ENCODE results near the gene OCA2. TPM values are rescaled to one million over a fixed set of nuclear protein-coding genes. Genes with fewer than 3 reads are reported as not detected.

OCA2 gene
- total and polyA plus RNA-seq, 4 donors: 1.6 to 4.0 (median 2.5) TPM

- 88 to 94% methylated on average over 3 of the region's 3 CpGs for WGBS, 2 donors
- DNase-seq: no peak
- ATAC-seq (ENCODE audit: low FRiP score): no peak
Observed at GRCh38 chr15:27843146-27843545, 256.0 kb downstream of the OCA2 start.

GRCh38 chr15:27842526-27842925 is 256.6 kb downstream of the OCA2 start:
- Histone ChIP-seq H3K4me1 (ENCODE audit: control insufficient read depth in 1 of 2, insufficient read depth in 2 of 2, low read length in 2 of 2) (no peaks in the 10 kb centered on the region), H3K27ac (ENCODE audit: low read depth in 1 of 2, low read length in 2 of 2) (no peak overlapping the region), H3K36me3 (ENCODE audit: control insufficient read depth in 1 of 2, insufficient read depth in 2 of 2, low read length in 1 of 2) (no peaks in the 10 kb centered on the region), H3K27me3 (ENCODE audit: control insufficient read depth in 1 of 2, insufficient read depth in 2 of 2, low read length in 1 of 2) (no peaks in the 10 kb centered on the region), H3K9me3 (ENCODE audit: control insufficient read depth, low read length) (no peaks in the 10 kb centered on the region), H3K4me3 (ENCODE audit: low read length in 2 of 2) (no peak overlapping the region)
- intact Hi-C loops (cut with DNase I): no loop called here
- ATAC-seq (ENCODE audit: low FRiP score) (no peak), DNase-seq (no peak)
- WGBS, 2 donors: 90 to 94% methylated on average over 3 of the region's 3 CpGs

More at GRCh38 chr15:27843146-27843545, 256.0 kb downstream of the OCA2 start:
- no peaks in the 10 kb centered on the region for H3K36me3 ChIP-seq (ENCODE audit: control insufficient read depth in 1 of 2, insufficient read depth in 2 of 2, low read length in 1 of 2)
- H3K27me3 ChIP-seq (ENCODE audit: control insufficient read depth in 1 of 2, insufficient read depth in 2 of 2, low read length in 1 of 2): no peaks in the 10 kb centered on the region
- H3K27ac ChIP-seq (ENCODE audit: low read depth in 1 of 2, low read length in 2 of 2): no peak overlapping the region
- no peaks in the 10 kb centered on the region for H3K4me1 ChIP-seq (ENCODE audit: control insufficient read depth in 1 of 2, insufficient read depth in 2 of 2, low read length in 2 of 2)
- no peaks in the 10 kb centered on the region for H3K9me3 ChIP-seq (ENCODE audit: control insufficient read depth, low read length)
- intact Hi-C loops (cut with DNase I): no loop called here
- no peak overlapping the region for H3K4me3 ChIP-seq (ENCODE audit: low read length in 2 of 2)

- H3K4me1 ChIP-seq (ENCODE audit: control insufficient read depth in 1 of 2, insufficient read depth in 2 of 2, low read length in 2 of 2): no peaks in the 10 kb centered on the region
- no peak for DNase-seq
- WGBS, 2 donors: 86 to 89% methylated on average over 13 of the region's 13 CpGs
- H3K27ac ChIP-seq (ENCODE audit: low read depth in 1 of 2, low read length in 2 of 2): no peak overlapping the region
- intact Hi-C loops (cut with DNase I): loop anchor here in 1 of 2 donors (10.0 kb wide), 1 partner anchor 69 kb away; no protein-coding TSS in a partner anchor
- H3K36me3 ChIP-seq (ENCODE audit: control insufficient read depth in 1 of 2, insufficient read depth in 2 of 2, low read length in 1 of 2): no peaks in the 10 kb centered on the region
- ATAC-seq (ENCODE audit: low FRiP score): no peak
- H3K4me3 ChIP-seq (ENCODE audit: low read length in 2 of 2): no peak overlapping the region
- H3K9me3 ChIP-seq (ENCODE audit: control insufficient read depth, low read length): no peaks in the 10 kb centered on the region
- no peaks in the 10 kb centered on the region for H3K27me3 ChIP-seq (ENCODE audit: control insufficient read depth in 1 of 2, insufficient read depth in 2 of 2, low read length in 1 of 2)
Observed at GRCh38 chr15:27835233-27835939, 263.7 kb downstream of the OCA2 start.

- Histone ChIP-seq H3K4me3 (ENCODE audit: low read length in 2 of 2) (no peak overlapping the region), H3K4me1 (ENCODE audit: control insufficient read depth in 1 of 2, insufficient read depth in 2 of 2, low read length in 2 of 2) (no peaks in the 10 kb centered on the region), H3K36me3 (ENCODE audit: control insufficient read depth in 1 of 2, insufficient read depth in 2 of 2, low read length in 1 of 2) (no peaks in the 10 kb centered on the region), H3K27ac (ENCODE audit: low read depth in 1 of 2, low read length in 2 of 2) (no peak overlapping the region), H3K9me3 (ENCODE audit: control insufficient read depth, low read length) (no peaks in the 10 kb centered on the region), H3K27me3 (ENCODE audit: control insufficient read depth in 1 of 2, insufficient read depth in 2 of 2, low read length in 1 of 2) (no peaks in the 10 kb centered on the region)
- WGBS, 2 donors: 90 to 91% methylated on average over 10 of the region's 10 CpGs
- ATAC-seq (ENCODE audit: low FRiP score) (no peak), DNase-seq (no peak)
- intact Hi-C loops (cut with DNase I): loop anchor here in 1 of 2 donors (10.0 kb wide), 1 partner anchor 70 kb away; no protein-coding TSS in a partner anchor
Observed at GRCh38 chr15:27834684-27835083, 264.4 kb downstream of the OCA2 start.

- DNase-seq (no peak), ATAC-seq (ENCODE audit: low FRiP score) (no peak)
- Histone ChIP-seq H3K4me3 (ENCODE audit: low read length in 2 of 2) (no peak overlapping the region), H3K27ac (ENCODE audit: low read depth in 1 of 2, low read length in 2 of 2) (no peak overlapping the region), H3K36me3 (ENCODE audit: control insufficient read depth in 1 of 2, insufficient read depth in 2 of 2, low read length in 1 of 2) (no peaks in the 10 kb centered on the region), H3K4me1 (ENCODE audit: control insufficient read depth in 1 of 2, insufficient read depth in 2 of 2, low read length in 2 of 2) (no peaks in the 10 kb centered on the region), H3K9me3 (ENCODE audit: control insufficient read depth, low read length) (no peaks in the 10 kb centered on the region), H3K27me3 (ENCODE audit: control insufficient read depth in 1 of 2, insufficient read depth in 2 of 2, low read length in 1 of 2) (no peaks in the 10 kb centered on the region)
- WGBS, 2 donors: 53 to 66% methylated on average over 2 of the region's 2 CpGs
- intact Hi-C loops (cut with DNase I): loop anchor here in 1 of 2 donors (10.0 kb wide), 1 partner anchor 71 kb away; no protein-coding TSS in a partner anchor
Observed at GRCh38 chr15:27833974-27834373, 265.1 kb downstream of the OCA2 start.

- DNase-seq (no peak), ATAC-seq (ENCODE audit: low FRiP score) (no peak)
- Histone ChIP-seq H3K27me3 (ENCODE audit: control insufficient read depth in 1 of 2, insufficient read depth in 2 of 2, low read length in 1 of 2) (no peaks in the 10 kb centered on the region), H3K36me3 (ENCODE audit: control insufficient read depth in 1 of 2, insufficient read depth in 2 of 2, low read length in 1 of 2) (no peaks in the 10 kb centered on the region), H3K4me1 (ENCODE audit: control insufficient read depth in 1 of 2, insufficient read depth in 2 of 2, low read length in 2 of 2) (no peaks in the 10 kb centered on the region), H3K9me3 (ENCODE audit: control insufficient read depth, low read length) (no peaks in the 10 kb centered on the region), H3K27ac (ENCODE audit: low read depth in 1 of 2, low read length in 2 of 2) (no peak overlapping the region), H3K4me3 (ENCODE audit: low read length in 2 of 2) (no peak overlapping the region)
- intact Hi-C loops (cut with DNase I): loop anchor here in 1 of 2 donors (10.0 kb wide), 1 partner anchor 72 kb away; no protein-coding TSS in a partner anchor
- 94 to 95% methylated on average over 4 of the region's 4 CpGs for WGBS, 2 donors
Observed at GRCh38 chr15:27833178-27833577, 265.9 kb downstream of the OCA2 start.

- Histone ChIP-seq H3K27me3 (ENCODE audit: control insufficient read depth in 1 of 2, insufficient read depth in 2 of 2, low read length in 1 of 2) (no peaks in the 10 kb centered on the region), H3K9me3 (ENCODE audit: control insufficient read depth, low read length) (no peaks in the 10 kb centered on the region), H3K4me3 (ENCODE audit: low read length in 2 of 2) (no peak overlapping the region), H3K27ac (ENCODE audit: low read depth in 1 of 2, low read length in 2 of 2) (no peak overlapping the region), H3K4me1 (ENCODE audit: control insufficient read depth in 1 of 2, insufficient read depth in 2 of 2, low read length in 2 of 2) (no peaks in the 10 kb centered on the region), H3K36me3 (ENCODE audit: control insufficient read depth in 1 of 2, insufficient read depth in 2 of 2, low read length in 1 of 2) (no peaks in the 10 kb centered on the region)
- DNase-seq (no peak), ATAC-seq (ENCODE audit: low FRiP score) (no peak)
- intact Hi-C loops (cut with DNase I): loop anchor here in 1 of 2 donors (10.0 kb wide), 1 partner anchor 73 kb away; no protein-coding TSS in a partner anchor
- 87 to 92% methylated on average over 7 of the region's 7 CpGs for WGBS, 2 donors
Observed at GRCh38 chr15:27832237-27832596, 266.9 kb downstream of the OCA2 start.

- H3K9me3 ChIP-seq (ENCODE audit: control insufficient read depth, low read length): no peaks in the 10 kb centered on the region
- H3K4me3 ChIP-seq (ENCODE audit: low read length in 2 of 2): no peak overlapping the region
- no peaks in the 10 kb centered on the region for H3K4me1 ChIP-seq (ENCODE audit: control insufficient read depth in 1 of 2, insufficient read depth in 2 of 2, low read length in 2 of 2)
- no peaks in the 10 kb centered on the region for H3K36me3 ChIP-seq (ENCODE audit: control insufficient read depth in 1 of 2, insufficient read depth in 2 of 2, low read length in 1 of 2)
- H3K27ac ChIP-seq (ENCODE audit: low read depth in 1 of 2, low read length in 2 of 2): no peak overlapping the region
- ATAC-seq (ENCODE audit: low FRiP score): no peak
- intact Hi-C loops (cut with DNase I): loop anchor here in 1 of 2 donors (10.0 kb wide), 1 partner anchor 73 kb away; no protein-coding TSS in a partner anchor
- H3K27me3 ChIP-seq (ENCODE audit: control insufficient read depth in 1 of 2, insufficient read depth in 2 of 2, low read length in 1 of 2): no peaks in the 10 kb centered on the region
- DNase-seq: no peak
- WGBS, 2 donors: 84 to 93% methylated on average over 28 of the region's 28 CpGs
Observed at GRCh38 chr15:27831384-27832236, 267.5 kb downstream of the OCA2 start.
